ENCODE measurements around the gene MYB.

Gene MYB

GRCh38 chr6:135165031-135165430 lies 16.1 kb upstream of the MYB start:
- DNase-seq = no peak

GRCh38 chr6:135166515-135166914 lies 14.6 kb upstream of the MYB start:
- no peak for DNase-seq

GRCh38 chr6:135167617-135168016 lies 13.5 kb upstream of the MYB start:
- no peak for DNase-seq

GRCh38 chr6:135168766-135169165 lies 12.3 kb upstream of the MYB start:
- no peak for DNase-seq

- no peak for DNase-seq
Observed at GRCh38 chr6:135170238-135170637, 10.9 kb upstream of the MYB start.

- no peak for DNase-seq
Observed at GRCh38 chr6:135170849-135171248, 10.3 kb upstream of the MYB start.

- DNase-seq = no peak
Observed at GRCh38 chr6:135173242-135173988, 7.7 kb upstream of the MYB start.

GRCh38 chr6:135173989-135174484 lies 7.1 kb upstream of the MYB start:
- DNase-seq = no peak

GRCh38 chr6:135176058-135176457 lies 5.0 kb upstream of the MYB start:
- DNase-seq = no peak

GRCh38 chr6:135176464-135176863 lies 4.6 kb upstream of the MYB start:
- DNase-seq = no peak

- no peak for DNase-seq
Observed at GRCh38 chr6:135179372-135179771, 1.7 kb upstream of the MYB start.

- no peak for DNase-seq
Observed at GRCh38 chr6:135179920-135180541, 1.1 kb upstream of the MYB start.

GRCh38 chr6:135181333-135182070 lies 394 bp downstream of the MYB start:
- no peak for DNase-seq

- no peak for DNase-seq
Observed at GRCh38 chr6:135182071-135183001, 1.2 kb downstream of the MYB start.

- DNase-seq = no peak
Observed at GRCh38 chr6:135183002-135183531, 2.0 kb downstream of the MYB start.

- no peak for DNase-seq
Observed at GRCh38 chr6:135183532-135184440, 2.7 kb downstream of the MYB start.

GRCh38 chr6:135185483-135185882 lies 4.4 kb downstream of the MYB start:
- DNase-seq = no peak

GRCh38 chr6:135186255-135186654 lies 5.1 kb downstream of the MYB start:
- DNase-seq = no peak

GRCh38 chr6:135187372-135187771 lies 6.3 kb downstream of the MYB start:
- no peak for DNase-seq

GRCh38 chr6:135188718-135189117 lies 7.6 kb downstream of the MYB start:
- DNase-seq = no peak

GRCh38 chr6:135189344-135189743 lies 8.2 kb downstream of the MYB start:
- DNase-seq = no peak
